Hindlimb muscle (tissue), 1 donor: ENCODE data around the gene BICDL1. TPM values are rescaled to one million over a fixed set of nuclear protein-coding genes. Genes with fewer than 3 reads are reported as not detected.

Experiments used
- DNase-seq: peaks from one replicate; pipeline ENCODE4 v3.0.0-alpha.2; 2013
- polyA plus RNA-seq: library from polyadenylated mRNA; unstranded; fragments of 120-200 nt; gene quantifications from one replicate; pipeline ENCODE4 v1.2.1, GENCODE V29; 2013; ENCODE audit not compliant: insufficient read length

Gene BICDL1
- polyA plus RNA-seq, 1 donor: 3.6 TPM

- DNase-seq: no peak
These were observed 92.6 kb downstream of the BICDL1 start for GRCh38 chr12:120081641-120082040.

DNA sequence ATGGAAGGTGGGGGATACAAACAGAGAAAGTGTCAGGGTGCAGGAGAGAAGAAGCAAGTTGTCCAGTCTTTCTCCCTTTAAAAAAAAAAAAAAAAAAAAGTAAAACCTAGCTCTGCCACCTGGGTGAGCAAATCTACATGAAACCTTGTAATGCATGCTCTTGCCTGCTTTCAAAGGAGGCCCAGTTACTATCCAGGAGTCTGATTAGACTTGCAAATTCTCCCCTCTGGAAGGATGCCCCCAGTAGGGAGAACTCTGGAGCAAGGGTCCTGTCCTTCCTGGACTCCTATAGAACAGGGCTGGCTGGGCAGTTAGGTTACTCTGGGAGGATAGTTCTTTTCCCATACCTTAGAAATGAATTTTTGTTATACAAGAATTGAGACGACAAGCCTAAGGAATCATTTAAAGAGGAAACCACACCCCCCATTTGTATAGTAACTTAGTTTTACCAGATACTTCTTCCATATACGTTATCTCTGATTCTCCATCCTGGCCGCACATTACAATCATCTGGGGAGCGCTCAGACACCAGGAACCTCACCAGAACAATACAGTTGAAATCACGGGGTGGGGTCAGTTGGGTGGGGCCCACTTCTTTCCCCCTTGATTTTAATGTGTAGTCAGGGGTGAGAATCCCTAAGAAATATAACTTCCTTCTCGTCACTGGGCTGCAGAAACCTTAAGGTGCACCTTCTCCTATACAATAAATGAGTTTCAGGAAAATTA, 97.0 kb downstream of the BICDL1 start:
- DNase-seq: no peak

DNA sequence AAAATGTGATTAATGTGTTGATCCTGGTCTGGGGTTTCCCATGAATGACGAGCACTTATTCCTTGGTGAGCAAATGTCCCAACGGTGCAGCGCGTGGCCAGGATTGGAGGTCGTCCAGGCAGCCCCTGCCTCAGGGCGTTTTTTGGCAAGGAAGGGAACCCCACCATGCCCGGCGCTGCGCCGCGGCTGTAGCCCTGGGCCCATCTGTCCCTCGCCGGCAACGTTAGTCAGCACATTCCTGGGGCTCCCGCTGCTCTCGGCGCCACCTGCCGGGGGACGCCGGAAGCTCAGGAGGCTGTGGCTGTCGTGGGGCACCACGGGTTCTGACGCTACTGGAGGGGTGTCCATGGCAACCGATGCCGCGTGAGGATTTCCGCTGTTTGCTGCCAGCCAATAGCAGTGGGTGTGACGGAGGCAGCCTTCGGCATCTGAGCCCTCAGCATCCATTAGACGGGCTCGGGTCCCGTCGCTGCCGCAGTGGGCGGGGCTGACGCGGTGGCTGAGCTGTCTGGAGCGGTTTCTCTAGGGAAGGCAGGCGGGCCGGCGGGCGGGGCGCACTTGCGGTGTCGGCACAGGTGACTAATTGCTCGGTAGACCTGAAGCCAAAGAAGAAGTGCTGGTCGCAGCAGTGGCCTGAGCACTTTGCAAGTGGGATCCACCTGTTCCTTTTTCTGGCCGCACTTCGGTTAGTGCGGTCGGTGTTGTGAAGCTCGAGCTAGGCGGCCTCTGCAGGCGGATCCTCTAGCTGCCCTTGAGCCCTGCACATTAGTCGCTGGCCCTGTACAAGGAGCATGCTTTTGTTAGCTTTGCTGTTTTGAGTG, 98.0 kb downstream of the BICDL1 start:
- peak; percentile 96 for DNase-seq

DNA sequence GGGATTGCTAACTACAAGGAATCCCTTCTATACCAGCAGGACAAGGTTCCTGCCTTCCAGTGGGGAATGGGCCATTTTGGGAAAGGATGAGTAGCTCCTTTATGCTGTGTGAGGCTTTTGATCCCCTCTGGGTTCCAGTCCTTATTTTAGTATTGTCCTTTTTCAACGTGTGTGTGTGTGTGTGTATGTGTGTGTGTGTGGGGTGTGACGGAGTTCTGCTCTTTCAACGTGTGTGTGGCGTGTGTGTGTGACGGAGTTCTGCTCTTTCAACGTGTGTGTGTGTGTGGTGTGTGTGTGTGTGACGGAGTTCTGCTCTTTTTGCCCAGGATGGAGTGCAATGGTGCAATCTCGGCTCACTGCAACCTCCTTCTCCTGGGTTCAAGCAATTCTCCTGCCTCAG, 100.1 kb downstream of the BICDL1 start:
- no peak for DNase-seq

DNA sequence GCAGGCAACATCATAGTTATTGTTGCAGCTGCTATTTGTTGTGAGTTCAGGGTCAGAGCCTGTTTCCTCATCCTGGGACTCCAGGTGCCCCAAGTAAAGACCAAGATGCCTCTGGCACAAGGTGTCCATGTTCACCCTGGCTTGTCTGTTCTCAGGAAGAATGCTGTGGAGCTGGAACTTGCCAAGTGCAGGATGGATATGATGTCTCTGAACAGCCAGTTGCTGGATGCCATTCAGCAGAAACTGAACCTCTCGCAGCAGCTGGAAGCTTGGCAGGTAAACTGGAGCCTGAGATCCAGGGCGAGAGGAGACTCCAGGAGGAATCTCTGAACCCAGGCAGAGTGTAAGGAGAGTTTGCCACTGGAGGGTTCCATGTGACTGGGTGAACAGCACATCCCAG, 100.8 kb downstream of the BICDL1 start:
- DNase-seq: no peak

DNA sequence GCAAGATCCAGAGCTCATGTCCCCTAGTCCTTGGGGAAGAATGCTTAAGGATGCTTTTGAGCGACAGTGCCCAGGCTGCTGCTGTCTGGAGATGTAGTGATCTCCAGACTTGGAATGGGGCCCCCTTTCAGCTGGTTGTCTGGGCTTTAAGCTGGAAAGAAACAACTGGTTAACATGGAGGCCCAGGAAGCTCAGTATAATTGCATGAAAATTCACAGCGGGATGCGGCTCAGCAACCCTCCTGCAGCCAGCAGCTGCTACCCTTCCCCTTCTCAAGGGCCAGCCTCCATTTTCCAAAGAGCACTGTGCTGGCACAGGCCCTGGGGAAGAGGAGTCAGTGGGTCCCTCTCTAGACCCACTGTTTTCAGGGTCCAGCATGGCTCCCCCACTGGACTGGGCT, 101.2 kb downstream of the BICDL1 start:
- no peak for DNase-seq

GRCh38 chr12:120090626-120091295, 101.7 kb downstream of the BICDL1 start:
- no peak for DNase-seq

DNA sequence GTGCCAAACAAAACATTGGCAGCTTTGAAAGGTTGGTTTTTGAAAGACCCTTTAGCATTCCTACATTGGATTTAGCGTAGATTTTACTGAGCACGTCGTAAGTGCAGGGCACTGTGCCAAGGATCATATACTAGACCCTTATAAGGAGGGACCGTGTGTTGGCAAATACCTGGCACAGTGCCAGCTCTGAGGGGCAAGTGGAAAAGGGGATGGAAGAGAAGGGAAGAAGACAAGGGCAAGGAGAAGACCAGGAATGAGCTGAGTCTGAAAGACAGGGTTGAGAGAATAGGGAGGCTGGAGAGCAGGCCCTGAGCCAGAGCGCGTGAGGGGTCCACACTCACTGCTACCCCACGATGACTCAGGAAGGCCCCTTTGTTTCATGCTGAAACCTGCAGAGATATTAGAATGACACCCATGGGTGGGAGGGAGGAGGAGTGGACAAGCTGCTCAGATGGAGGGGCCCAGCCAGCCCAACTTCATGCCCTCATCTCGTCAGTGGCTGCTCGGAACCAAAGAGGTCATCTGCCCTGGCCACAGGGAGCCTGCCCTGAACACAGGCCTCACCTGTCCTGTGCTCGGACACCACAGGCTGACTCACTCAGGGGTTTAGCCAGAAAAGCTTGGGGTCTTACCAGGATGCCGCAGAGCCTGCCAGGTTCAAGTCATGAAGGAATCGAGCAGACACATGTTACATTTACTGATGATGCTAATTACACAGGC, 102.5 kb downstream of the BICDL1 start:
- DNase-seq: no peak

DNA sequence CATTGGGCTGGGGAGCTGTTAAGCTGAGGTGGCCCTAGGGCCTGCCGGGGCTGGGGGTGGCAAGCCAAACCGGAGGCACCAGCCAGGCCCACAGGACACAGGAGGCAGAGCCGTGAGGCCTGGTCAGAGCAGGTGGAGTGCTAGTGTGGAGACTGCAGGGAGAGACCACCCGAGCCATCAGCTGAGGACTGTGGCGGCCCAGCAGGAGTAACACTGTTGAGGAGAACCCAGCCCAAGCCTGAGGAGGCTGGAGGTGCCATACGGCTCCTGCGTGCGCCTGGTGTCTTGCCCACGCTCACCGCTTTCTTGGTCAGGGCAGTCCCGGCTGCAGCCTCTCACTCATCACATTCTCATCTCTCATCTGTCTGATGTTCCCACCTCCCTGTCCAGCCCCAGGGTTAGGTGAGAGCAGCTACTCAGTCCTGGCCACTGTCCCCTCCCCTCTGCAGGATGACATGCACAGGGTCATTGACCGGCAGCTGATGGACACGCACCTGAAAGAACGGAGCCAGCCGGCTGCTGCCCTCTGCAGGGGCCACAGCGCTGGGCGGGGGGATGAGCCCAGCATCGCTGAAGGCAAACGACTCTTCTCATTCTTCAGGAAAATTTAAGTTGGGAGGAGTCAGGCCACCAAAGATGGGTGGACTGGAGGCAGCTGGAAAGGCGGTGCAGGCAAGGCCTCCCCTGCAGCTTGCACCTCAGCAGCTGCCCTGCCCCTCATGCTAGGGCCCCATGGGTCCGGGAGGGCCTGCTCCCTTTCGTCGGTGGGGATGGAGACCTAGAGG, 103.7 kb downstream of the BICDL1 start:
- no peak for DNase-seq

GRCh38 chr12:120093336-120093591, 104.2 kb downstream of the BICDL1 start:
- DNase-seq: no peak

DNA sequence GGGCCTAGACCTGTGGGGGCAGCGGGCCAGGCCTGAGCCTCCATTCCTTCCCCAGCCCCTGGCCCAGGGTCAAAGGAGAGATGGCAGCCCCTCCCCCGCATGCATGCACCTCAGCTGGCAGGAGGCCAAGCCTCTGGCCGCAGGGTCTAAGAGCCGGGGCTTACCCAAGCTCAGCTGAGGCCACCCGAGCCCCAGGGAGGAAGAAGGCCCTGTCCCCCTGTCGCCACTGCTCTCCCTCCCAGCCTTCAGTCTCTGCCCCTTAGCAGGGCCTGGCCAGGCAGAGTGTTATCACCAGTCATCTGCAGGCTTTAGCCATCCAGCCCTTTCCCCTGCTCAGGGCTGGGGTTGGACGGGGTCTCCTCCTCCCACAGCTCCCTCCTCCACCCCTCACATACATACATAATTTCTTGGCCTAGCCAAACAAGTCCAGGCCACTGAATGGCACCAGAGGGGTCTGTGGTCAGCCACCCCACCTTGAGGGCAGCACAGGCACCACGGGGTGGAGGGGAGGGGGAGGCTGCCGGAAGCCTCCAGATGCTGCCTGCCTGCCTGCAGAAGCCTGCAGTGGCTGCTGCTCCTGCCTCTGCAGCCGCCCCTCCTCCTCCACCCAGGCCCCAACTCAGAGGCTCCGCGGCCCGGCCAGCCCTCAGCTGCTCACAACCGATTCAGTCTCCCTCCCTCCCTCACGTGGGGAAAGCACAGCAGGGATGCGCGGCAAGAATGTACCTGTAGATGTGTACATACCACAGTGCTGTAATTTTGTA, 104.7 kb downstream of the BICDL1 start:
- no peak for DNase-seq

GRCh38 chr12:120094485-120094884, 105.4 kb downstream of the BICDL1 start:
- no peak for DNase-seq

DNA sequence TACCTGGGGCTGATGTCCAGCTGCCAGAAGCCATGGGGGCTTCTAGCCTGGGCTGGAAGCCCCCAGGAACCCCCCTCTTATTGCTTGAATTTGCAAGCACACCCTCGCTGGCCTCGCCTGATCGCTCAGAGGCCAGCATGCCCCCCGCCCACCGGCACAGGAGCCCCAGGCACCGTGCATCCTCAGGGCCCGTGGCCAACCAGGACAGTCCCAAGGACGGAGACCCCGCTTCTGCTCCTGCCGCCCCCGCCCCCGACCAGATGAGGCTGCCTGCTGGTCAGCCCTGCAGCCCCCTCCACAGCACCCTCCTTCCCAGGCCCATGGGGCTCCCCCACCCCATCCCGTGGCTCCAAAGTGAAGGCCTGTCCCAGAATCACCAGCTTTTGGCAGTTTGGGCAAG, 106.3 kb downstream of the BICDL1 start:
- DNase-seq: no peak

DNA sequence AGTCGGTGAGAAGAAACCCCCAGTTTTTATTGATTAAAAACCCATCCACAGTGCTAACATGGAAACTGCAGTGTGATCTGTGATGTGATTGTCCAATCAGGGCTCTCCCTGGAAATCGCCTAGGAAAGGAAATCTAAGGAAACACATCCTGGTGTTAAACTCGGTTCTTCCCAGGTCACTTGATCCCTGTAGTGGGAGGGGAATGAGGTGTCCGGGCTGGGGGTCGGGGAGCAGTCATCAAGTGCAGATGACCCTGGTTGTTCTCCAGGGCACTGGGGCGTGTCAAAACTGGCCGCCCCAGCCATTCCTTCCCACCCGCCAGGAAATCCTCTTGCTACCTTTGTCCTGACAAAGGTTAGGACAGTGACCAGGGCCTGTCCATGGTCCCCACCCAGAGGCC, 106.7 kb downstream of the BICDL1 start:
- no peak for DNase-seq

GRCh38 chr12:120096671-120097202, 107.7 kb downstream of the BICDL1 start:
- DNase-seq: no peak

- DNase-seq: no peak
These were observed 109.9 kb downstream of the BICDL1 start for GRCh38 chr12:120098756-120099470.

DNA sequence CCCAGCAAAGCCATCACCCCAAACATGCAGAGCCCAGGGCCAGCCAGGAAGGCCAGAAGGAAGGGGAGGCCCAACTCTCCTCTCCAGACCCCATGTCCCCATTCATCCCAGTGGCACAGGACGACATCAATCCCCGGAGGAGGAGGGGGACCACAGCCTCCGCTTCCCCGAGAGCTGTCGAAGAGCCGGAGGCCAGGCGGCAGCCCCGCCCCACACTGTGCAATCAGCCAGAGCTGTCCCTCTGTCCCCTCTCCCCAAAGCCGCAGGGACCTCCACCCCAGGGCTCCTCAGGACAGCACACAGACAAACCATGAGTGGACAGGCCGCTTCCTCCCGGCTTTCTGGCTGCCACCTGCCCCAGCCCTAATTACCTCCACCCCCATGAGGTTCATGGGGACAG, 110.7 kb downstream of the BICDL1 start:
- no peak for DNase-seq

DNA sequence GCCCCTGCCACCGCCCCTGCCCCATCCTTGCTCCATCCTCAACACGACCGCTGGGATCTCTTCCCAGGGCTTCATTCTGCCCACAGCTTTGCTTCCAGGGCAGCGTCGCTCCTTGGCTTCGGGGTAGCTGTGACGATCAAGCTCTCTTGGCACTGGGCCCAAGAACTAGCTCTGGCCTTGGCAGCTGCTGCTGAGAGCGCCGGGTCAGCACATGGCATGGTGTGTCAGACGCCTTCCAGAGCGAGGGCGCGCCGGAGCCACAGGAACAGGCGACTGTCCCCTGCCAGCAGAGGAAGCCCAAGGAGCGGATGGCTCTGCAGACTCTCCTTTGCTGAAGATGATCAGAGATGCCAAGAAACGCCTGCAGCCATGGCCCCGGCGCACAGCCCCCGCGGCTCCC, 111.6 kb downstream of the BICDL1 start:
- DNase-seq: no peak

DNA sequence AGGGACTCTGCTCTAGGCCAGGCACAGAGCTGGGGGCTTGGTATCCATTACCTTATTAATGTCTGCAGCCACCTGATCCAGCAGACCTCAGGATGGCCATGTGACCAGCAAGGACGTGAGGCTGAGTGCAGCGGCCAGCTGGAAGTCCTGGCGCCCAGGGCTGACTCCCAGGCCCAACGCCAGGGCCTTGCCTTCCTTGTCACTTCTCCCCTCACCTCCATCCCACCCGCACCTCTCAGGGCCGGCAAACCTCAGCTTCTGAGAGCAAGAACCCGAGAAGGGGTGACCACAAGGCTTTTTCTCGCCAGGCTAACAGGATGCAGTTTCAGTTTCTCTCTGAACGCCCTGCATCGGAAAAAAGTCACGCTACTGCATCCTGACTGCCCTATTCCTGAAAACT, 112.1 kb downstream of the BICDL1 start:
- DNase-seq: no peak

DNA sequence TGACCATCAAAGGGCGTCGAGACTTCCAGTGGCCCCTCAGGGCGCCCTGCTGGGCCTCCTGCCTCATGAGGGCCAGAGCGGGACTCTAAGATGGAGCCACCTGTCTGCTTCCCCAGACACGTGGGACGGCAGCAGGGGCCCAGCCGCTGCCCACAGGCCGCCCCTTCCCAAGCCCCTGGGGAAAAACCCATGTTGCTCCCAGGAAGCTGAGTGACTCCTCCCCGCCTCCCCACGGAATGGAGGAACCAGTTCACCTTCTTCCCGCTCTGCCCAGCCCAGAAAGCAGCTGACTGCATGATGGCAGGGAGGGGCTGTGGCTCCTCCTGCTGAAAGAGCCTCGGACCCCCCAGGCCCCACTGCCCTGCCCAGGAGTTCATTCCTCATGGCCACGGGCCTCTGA, 112.6 kb downstream of the BICDL1 start:
- no peak for DNase-seq
